ENCODE measurements around the gene CDH13.

Gene CDH13

DNA sequence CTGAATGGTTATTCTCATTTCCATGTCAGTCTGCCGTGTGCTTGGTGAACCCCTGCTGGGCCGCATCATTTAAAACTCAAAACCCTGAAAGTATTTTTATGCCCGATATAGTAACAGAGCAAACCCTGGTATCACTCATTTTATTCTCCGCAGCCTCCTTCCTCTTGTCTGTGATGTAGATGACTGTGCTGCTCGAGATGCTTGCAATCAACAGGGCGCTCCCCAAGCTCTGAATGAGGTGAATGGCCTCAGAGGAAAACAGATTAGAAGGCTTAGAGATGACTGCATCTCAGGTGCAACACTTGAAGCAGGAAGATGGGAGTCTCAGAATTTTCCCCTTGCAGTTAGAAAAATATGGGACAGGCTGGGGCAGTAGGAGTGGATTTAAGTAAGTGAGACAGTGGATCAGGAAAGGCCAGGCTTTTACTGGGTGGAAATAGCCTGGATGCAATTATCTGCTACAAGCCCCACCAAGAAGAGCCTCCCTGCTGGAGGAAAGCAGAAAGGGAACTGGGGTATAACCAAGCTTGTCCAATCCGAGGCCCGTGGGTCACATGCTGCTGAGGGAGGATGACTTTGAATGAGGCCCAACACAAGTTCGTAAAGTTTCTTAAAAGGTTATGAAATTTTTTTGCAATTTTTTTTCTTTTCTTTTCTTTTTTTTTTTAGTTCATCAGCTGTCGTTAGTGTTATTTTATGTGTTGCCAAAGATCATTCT is 166.9 kb downstream of the CDH13 start:
- DNase-seq = no peak

DNA sequence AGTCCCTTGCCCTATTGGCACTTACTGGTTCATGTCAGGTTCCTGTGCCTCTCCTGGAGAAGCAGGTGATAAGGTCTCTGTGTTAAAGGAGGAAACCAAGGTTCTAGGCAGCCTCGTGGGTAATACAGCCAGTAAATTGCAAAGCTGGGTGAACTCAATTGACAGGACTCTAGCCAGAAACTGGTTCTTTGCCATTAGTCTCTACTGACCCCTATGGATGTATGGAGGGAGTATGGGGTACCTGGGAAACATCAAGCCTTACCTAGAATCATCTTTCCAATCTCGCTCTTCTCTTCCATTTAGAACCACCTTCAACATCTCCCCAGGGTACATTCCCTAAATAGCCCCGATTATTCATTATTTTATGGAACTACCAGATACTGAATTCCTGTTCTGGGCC is 169.3 kb downstream of the CDH13 start:
- no peak for DNase-seq

DNA sequence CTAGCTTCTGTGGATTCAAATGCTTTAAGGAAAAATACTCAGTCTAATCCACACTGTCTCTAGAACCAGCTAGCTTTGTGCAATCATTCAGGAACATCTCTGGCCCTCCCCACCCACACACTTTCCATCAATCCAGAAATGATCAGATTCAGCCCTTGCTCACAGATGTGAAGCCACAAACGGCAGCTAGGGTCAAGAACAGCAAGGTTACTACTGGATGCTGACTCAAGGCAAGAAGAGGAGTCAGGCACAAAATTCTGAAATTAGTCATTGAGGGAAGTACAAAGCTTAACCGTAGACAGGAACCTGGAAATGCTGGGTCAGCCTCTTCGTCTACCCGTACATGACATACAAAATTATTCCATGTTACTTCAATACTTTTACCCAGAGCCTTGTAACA is 174.6 kb downstream of the CDH13 start:
- no peak for DNase-seq

DNA sequence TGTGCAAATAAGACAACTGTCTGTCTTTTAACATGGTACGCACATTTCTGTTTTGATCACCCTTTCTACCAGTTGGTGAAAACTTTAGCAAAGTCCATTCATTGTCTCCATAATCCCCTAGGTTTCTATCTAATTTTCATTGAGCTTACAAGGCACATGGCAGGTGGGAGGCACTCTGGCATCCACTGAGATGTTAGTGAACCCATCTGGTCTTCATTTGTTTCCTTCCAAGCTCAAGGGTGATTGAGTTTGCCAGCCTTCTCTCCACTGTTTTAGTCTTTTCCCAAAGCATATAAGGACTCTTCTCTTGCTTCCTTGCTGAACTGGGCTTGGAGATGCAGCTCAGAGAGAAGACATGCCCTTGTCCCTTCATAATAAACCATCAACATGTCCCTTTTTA is 179.1 kb downstream of the CDH13 start:
- DNase-seq = no peak

DNA sequence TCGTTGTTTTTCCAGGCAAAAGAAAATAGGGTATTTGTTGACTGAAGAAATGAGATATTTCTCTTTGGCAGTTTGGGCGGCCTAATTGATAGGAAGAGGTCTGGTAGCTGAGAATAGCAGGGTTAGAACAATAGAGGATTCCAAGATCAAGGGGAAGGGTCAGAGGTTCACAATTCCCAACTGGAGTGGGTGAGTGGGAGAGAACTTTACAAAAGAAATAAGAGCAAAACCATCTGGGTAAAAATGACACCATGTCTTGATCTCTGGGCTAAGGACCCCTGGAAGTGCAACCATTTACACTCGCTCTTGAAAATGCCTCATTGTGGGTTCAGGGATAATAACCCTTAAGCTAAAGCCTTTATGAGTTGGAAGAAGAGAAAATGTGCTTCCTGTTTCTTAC is 180.5 kb downstream of the CDH13 start:
- no peak for DNase-seq

DNA sequence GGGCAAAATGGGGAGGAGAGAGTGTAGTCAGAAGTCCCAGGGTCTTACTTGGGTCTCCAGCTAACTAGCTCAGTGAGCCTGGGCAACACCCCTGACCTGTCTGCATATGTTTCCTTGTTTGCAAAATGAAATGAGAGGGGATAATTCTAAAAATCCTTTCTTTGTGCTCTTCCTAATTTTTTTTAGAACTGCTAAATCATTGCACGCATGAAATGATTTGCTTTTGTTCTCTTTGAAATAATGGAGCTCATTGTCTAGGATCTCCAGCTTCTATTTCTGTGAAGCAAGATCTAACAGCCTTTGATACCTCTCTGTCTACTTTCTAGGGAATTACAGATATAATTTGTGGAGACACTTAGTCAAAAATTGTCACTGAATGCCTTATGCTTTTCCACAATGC is 181.3 kb downstream of the CDH13 start:
- no peak for DNase-seq

DNA sequence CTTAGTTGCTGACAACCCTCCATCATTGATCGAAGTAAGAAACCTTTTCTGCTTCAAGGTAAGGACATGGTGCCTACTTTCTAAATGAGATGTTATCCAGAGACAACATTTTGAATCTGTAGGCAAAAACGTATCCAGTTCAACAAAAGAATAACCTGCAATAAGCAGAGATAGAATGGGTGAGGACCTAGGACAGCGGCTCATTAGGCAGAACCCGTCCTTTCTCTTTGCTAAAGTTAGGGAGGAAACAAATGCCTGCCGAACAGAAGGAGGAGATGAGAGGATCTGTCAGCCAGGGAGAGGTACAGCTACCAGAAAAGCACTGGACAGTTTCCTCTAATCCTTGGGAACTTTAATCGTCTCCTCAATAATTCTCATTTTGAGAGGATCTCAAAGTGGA is 183.3 kb downstream of the CDH13 start:
- no peak for DNase-seq

DNA sequence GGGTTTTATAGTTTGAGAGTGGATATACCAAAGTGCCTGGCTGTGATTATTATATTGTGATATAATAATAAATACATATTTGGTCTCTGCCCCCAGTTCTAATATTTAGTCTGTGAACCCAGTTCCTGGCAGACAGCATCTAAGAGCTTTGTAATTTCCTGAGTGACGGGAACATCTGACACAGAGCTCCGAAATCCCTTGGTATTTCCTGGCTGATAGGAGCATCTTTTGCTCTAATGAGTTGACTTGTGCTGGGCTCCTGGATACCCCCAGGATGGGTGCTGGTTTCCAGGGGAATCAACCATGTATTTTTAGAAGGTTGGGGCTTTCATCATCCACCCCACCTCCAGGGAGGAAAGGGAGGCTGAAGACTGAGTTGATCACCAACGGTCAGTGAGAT is 187.3 kb downstream of the CDH13 start:
- no peak for DNase-seq

DNA sequence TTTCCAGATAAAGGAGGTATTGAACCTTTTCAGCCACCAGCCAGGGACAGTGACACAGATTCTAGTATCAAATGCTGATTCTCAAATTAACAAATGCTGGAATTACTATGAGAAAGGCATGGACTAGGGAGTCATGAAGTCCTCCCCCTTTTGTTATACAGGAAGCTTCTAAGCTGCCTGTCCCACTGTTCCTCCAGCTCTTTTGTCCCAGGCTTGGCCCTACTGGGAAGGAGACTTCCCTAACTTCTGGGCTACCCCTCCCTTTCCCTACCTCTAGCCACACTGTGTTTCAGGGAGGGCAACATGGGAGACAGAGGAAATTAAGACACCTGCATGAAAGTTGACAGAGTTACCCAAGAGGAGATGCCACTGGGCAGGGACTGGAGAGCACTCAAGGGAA is 192.5 kb downstream of the CDH13 start:
- no peak for DNase-seq

DNA sequence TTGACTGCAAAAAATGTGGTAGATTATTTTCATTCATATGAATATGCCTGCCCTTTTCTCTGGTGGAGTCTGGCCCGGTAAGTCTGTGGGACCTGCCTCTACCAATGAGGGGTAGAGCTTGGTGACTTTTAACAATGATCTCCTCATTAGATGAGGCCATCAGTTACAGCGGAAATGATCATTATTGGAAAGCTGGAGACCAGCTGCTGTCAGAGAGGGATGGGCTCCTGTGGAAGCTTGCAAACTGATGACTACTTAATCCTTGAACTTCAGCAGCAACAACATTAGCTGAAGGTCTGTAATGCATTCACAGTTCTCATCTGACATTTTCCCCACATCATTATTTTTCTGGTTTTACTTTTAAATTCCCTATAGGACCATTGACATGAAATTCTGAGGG is 194.1 kb downstream of the CDH13 start:
- no peak for DNase-seq

DNA sequence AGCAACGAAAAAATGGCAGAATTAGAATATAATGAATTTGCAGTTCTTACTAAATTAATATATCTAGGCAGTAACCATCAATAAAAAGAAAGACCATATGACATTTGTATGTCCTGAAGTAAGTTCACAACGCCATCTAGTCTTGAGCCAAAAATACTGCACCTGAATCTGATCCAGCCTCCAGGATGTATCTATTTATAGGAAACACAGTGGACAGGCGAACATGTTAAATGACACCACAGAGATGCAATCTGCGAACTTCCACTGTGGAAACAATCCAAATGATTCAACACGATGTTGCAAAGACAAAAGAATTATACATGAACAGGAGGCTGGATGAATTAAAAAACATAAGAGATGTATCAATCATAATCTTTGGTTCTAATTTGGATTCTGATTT is 197.6 kb downstream of the CDH13 start:
- no peak for DNase-seq

DNA sequence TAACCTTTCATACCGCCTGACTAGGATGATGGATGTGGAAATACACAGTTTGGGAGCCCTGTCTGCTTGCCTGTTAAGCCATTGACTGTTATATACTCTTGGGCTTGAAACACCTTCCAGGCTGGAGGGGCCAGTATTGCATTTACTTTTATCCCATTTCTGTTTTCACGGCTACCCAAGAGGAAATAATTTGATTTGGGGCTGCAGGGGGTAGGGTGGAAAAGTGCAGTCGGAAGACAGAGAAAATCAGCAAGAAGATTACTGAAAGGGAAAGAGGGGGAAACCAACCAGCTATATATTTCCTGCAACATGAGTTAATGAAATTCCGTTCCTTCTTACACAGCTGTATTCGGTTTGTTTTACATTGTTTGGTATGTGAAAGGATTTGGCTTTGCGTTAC is 202.5 kb downstream of the CDH13 start:
- DNase-seq = no peak

DNA sequence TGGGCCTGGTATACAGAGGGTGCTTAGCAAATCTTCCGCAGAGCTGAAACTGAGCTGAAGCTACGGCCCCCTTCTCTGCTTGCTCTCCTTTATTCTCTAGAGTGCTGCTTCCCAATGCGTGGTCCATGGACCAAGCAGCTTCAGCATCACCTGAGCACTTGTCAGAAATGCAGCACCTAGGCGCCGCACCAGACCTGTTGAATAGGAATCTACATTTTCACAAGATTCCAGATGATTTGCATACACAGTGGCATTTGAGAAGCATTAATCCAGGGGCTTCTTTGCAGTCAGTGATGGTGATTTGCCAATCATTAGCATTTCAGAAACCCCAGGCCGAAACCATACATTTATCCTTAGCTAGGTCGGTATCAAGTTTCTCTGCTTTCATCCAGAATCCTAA is 204.2 kb downstream of the CDH13 start:
- DNase-seq = no peak

DNA sequence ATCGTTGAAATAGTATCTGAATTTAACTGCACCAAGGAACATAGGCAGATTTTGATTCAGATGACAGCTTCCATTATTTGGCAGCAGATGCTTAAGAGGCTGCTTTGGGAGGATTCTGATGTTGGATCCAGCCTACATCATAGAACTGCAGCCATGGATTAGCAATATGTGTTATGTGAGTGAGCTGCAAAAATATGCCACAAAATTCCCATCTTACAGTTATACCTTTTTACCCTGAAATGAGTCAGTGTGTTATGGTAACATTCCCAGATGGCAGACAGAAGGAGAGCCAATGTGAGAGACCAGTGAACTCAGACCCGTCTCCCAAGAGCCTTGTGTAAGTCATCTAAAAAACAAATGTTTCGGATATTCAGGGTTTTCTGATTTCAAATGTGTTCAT is 206.1 kb downstream of the CDH13 start:
- no peak for DNase-seq

DNA sequence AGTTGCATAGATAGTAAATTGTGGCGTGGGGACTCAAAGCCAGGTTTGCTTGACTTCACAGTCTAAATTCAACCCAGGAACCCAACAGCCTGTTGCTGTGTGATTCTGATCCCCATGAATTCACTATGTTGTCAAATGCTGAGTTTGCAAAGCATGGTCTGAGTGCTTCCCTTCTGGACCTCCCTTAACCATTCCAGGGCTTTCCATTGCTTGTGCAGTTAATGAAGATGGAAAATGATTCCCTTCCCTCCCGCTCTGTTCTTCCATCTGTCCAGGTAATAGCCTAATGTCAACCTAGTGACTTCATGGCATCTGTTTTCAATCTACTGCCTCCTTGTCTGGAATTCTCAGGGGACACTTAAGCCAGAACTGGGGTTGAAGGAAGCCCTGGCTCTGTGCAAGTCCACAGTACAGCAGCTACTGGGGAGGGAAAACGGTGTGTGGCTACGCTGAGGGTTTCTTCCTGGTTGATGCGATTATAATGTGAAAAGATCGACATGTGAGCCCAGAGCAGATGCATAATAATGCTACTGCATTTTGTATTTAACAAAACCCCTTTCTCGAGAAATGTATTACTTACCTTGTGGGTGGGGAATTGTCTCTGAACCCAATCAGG is 206.7 kb downstream of the CDH13 start:
- DNase-seq = no peak

DNA sequence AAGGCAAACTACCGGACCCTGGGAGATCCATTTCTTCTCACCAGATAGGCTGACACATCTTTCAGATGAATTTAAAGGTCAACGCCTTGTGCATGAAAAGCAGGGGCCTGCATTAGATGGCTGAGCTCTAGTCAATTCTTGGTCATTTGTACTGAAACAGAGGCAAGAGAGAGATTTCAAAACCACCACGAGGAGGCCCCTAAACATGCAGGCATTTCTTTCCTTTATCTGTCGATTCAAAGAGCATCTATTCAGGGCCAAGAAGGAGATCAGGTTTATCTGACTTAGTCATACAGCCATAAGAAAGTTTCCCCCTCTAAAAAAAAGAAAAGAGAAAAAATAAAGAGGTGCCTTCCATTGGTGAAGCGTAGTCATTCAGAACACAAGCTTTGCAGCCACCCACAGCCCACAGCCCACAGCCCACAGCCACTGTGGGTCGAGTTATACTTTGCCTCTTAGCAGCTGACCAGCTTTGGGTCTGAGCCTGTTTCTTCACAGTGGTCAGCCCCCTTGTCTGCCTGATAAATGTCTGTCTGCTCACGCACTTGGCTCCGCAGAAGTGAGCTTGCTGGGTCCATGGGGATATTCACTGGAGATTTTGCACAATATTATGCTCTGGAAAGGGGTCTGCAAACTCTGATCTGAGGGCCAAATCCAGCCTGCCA is 207.5 kb downstream of the CDH13 start:
- DNase-seq = no peak

DNA sequence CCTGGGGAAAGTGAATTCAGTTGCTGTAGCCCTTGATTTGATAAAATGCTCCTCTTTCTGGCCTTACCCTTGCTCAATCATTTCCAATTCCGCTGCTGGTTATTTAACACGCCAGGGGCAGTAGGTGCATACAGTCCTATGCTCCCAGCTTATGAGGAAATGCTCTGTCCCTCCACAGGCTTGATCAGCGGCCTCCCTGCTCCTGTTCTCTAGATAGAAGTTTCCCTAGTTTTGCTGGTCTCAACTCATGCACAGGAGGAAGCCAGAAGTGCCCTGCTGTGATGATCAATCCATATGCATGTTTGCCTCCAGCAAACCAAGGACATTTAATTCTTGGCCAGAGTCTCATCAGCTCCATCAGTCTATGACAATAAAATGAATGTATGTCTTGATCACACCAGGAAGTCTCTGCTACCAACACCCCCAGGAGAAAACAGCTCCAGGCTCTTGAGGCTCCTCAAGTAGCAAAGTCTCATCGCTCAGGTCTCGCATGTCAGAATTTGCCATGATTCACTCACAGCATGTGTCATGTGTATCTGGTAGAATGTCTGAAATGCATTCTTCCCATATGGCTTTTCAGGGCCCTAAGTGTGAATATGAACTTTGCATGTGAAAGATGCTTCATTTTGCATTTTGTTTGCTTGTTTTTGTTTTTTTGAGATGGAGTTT is 208.9 kb downstream of the CDH13 start:
- DNase-seq = no peak

DNA sequence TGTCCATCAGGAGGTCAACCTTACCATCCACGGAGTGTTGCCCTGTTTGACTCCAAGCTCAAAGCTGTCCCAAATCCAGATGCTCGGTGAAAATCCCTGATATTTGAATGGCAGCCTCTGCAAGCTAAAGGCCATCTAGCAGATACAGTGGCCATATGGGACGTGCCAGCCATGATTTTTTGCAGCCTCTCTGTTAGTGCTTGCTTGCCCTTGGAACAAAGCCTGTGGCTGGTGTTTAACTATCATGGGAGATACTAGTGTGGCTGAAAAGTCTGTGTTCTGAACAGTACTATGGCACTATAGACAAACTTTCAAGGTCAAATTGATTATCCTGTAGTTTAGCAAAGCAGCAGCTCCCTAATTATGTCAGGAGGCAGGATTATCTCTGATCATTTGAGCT is 214.3 kb downstream of the CDH13 start:
- DNase-seq = no peak

DNA sequence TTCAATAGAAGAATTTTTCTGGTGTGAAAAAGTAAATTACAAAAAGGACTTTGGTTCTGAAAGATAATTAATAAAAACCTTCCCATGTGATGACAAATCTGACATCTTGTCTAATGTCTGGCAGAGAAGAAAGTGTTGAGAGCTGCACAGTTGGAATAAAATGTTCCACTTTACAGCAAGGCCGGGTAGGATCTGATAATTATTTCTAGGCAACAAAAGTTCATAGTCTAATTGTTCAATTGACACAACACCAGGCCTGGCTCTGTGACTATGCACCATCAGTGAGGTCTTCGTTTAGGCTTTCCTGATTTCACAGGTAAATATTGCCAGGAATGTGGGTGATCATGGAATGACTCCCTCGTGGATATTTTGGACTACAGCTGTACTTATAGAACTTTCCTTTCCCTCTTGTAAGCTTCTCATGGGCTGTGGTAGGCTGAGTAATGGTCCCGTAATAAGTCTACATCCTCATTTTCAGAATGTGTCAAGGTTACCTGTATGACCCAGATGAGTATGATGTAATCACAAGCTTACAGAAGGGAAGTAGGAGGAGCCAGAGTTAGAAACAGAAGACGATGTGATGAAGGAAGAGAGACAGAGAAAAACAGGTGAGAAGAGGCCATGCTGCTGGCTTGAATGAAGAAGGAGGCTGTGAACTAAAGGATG is 217.0 kb downstream of the CDH13 start:
- DNase-seq = no peak

DNA sequence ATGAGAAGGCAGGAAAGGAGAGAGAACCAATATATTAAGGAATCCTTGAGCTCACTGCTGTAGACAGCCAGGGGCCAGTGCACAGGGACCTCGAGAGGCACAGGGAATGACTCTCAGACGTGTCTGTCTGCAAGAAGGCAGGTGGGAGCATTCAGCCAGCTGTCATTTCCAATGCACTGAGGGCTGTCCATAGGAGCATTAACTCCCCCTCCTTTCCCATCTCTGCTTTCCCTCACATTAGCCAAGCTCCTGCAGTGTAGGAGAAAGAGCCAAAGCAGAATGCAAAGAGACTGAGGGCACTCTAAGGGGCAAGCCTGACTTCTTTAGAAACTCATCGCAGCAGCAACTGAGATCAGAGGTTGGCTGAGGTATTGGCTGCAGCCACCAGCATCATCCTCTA is 218.3 kb downstream of the CDH13 start:
- no peak for DNase-seq

DNA sequence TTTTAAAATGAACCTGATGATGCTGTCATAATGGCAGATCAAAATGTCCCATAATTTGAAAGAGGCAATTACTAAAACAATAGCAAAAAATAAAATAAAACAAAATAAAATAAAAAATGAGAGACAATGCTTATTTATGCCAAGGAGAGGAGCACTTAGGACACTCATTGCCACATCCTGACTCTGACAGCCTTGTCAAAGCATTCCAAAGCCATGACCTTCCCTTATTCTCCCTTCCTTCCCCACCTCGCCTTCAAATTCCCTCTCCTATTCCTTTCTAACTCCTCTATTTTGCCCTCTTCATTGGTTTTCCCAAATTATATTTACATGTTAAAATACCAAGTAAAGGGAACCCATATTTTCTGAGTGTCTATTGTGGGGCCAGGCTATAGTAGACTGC is 220.0 kb downstream of the CDH13 start:
- DNase-seq = no peak

DNA sequence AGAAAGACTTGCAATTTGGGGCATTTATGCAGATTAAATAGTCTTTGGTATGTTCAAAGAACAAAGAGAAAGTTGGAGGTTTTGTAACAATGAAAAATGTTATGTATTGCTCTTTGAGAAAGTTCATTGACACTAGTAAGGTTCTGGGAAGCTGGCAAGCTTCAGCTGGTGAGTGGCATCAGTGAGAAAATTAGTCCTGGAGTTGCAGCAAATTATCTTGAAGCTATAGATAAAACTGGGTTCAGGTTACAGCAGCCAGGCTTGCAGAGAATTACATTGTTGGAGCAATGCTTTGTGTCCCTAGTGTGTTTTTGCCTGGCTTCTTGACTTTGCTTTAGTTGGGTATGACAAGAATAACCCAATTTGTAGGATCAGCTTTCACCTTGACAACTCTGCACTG is 221.2 kb downstream of the CDH13 start:
- no peak for DNase-seq

DNA sequence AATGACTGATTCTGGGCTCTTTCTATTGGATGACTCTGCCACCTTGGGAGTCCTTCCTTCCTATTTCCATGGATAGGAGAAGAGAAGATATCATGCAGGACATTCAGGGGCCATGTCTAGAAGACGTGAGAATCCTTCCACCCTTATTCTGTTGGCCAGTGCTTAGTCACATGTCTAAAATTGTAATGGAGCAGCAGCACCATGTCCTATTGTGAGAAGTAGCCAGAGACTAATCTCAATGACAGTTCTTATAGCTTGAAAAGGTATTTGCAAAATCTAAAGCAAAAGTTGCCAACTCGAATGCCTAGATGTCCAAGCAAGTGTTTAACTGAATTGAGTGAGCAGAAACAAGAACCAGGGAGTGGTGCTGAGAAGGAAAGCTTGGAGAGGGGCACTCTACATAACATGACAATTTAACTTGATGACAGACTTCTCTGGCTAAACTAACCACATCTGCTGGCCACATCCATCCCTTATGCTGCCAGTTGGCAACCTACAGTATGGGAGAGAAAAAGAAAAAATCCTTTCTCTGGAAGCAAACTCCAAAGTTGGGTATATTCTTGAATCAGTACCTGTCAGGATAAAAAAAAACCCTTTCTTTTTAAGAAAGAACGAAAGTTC is 225.7 kb downstream of the CDH13 start:
- no peak for DNase-seq

Data from CD4-positive, alpha-beta T cell treated with Interleukin-6 for 4 hours (primary cell).